HG03025 (cell line): ENCODE data around the gene SLC17A4.
A peak's percentile ranks its signal among the peaks of the same experiment; 100 is the strongest.

ENCODE experiments used
- ATAC-seq: cut with Tn5 transposase; IDR thresholded peaks from one replicate; pipeline ENCODE4 v1.9.1; 2021; ENCODE audit warnings: mild to moderate bottlenecking, moderate library complexity; ENCODE audit not compliant: unreplicated experiment, low FRiP score

The SLC17A4 gene

DNA sequence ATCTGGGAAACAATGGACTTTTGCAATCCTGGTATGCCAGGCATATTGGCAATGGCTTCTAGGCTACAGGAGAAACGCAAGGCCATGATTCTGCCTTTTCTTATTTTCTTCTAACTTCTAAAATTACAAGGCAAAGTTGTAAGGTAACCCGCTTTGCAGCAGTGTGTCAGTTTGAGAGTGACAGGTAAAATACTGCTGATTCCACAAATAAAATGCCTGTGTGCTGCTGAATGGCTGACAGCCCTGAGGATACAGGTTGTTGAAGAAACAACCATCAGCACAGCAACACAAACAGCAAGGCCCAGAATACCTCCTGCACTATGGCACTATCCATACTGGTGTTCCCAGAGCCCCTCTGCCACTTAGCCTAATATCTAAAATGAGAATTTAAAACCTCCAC lies 40.2 kb downstream of the SLC17A4 start:
- ATAC-seq: no peak

GRCh38 chr6:25801436-25801835 lies 46.9 kb downstream of the SLC17A4 start:
- ATAC-seq: no peak

- ATAC-seq: no peak
Measured at GRCh38 chr6:25804804-25805203, 50.3 kb downstream of the SLC17A4 start.

DNA sequence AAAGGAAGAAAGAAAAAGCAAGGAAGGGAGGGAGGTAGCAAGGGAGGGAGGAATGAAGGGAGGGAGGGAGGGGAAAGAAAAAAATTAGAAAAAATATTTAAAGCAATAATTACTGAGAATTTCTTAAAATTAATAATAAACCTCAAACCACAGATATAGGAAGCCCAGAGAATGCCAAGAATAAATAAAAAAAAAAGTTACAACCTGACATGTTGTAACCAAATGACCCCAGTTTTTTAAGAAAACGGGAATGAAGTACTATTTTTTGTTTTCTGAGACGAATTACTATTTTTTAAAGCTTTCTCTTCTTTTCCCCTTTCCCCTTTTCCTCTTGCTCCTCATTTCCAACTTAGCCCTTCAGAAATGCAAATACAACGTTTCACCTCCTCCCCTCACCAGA lies 60.7 kb downstream of the SLC17A4 start:
- ATAC-seq: no peak

- no peak for ATAC-seq
Measured at GRCh38 chr6:25816252-25816651, 61.7 kb downstream of the SLC17A4 start.

GRCh38 chr6:25821341-25821740 lies 66.8 kb downstream of the SLC17A4 start:
- no peak for ATAC-seq

- ATAC-seq: peak; percentile 61
Measured at GRCh38 chr6:25829375-25829774, 74.8 kb downstream of the SLC17A4 start.

DNA sequence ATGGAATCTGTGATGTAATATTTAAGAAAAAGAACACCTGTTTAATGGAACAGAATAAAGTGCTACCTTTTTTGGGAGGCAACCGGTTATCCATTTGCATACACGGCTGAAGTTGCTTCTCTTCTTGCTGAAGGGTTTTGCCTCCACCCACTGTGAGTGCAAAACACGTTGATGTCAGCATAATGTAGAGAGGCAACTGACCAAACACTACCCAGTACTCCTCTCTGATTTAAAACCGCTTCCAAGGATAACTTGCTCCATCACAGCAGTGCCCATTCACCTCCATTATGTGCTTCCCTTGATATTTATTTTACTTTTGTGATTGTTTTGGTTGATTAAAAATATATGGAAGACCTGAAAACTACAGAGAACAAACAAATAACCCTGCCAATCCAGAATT lies 75.9 kb downstream of the SLC17A4 start:
- ATAC-seq: no peak
